GM12892 (cell line): Measurements from ENCODE around the gene C11orf21.

ENCODE experiments used
- POLR2A ChIP-seq: IDR thresholded peaks from 2 replicates; pipeline ENCODE4 v1.6.1; 2011; ENCODE audit warnings: low read depth, low read length, control low read depth
- POLR2AphosphoS5 ChIP-seq: IDR thresholded peaks from 2 replicates; pipeline ENCODE4 v1.6.1; 2011; ENCODE audit warnings: low read depth, low read length, control low read depth

GRCh38 chr11:2271077-2271326 lies 30.7 kb downstream of the C11orf21 start:
- no peak for TF ChIP-seq POLR2A
- TF ChIP-seq POLR2AphosphoS5 = no peak
